NCI-H2196 (cell line): ENCODE results near the gene TMEM175.

ENCODE experiments used
- DNase-seq: peaks from one replicate; lab custom pipeline; 2025; ENCODE audit not compliant: unreplicated experiment; lab: John Stamatoyannopoulos, UW

The TMEM175 gene

DNA sequence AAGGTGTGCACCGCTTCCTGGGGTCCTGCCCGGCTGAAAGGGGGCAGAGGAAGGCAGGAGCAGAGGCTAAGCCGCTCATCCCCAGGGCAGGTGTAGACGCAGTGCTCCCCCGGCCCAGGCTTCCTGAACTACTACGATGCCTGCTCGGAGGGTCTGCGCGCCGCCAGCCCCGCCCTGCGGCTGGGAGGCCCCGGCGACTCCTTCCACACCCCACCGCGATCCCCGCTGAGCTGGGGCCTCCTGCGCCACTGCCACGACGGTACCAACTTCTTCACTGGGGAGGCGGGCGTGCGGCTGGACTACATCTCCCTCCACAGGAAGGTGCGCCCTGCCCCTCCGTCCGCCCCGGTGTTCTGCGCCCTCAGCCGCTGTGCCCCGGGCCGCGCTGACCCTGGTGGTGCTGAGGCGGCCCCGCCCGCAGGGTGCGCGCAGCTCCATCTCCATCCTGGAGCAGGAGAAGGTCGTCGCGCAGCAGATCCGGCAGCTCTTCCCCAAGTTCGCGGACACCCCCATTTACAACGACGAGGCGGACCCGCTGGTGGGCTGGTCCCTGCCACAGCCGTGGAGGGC lies 69.4 kb downstream of the TMEM175 start:
- DNase-seq, result no peak

DNA sequence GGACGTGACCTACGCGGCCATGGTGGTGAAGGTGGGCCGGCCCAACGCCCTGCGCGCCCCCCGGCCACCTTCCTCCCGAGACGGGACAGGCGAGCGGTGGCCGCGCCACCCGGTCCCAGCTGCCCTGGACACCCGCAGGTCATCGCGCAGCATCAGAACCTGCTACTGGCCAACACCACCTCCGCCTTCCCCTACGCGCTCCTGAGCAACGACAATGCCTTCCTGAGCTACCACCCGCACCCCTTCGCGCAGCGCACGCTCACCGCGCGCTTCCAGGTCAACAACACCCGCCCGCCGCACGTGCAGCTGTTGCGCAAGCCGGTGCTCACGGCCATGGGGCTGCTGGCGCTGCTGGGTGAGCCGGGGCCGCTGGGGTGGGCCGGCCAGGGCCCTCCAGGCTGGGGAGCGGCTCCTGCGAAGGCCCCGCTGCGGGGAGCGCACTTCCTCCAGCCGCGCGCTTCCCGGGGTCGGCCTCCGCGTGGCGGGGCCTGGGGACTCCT lies 69.9 kb downstream of the TMEM175 start:
- peak; percentile 6 for DNase-seq

DNA sequence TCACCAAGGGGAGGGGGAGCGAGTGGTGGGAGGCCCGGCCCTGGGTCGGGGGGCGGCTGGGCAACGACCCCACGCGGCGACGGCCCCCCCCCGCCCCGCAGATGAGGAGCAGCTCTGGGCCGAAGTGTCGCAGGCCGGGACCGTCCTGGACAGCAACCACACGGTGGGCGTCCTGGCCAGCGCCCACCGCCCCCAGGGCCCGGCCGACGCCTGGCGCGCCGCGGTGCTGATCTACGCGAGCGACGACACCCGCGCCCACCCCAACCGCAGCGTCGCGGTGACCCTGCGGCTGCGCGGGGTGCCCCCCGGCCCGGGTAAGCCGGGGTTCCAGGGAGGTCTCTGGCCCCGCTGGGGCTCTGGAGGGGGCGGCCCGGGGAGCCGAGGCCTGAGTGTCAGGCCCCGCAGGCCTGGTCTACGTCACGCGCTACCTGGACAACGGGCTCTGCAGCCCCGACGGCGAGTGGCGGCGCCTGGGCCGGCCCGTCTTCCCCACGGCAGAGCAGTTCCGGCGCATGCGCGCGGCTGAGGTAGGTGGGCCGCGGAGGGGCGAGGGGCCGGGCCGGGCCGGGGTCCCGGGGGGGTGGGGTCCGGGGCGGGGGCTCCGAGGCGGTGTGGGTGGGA lies 70.5 kb downstream of the TMEM175 start:
- DNase-seq, result no peak

DNA sequence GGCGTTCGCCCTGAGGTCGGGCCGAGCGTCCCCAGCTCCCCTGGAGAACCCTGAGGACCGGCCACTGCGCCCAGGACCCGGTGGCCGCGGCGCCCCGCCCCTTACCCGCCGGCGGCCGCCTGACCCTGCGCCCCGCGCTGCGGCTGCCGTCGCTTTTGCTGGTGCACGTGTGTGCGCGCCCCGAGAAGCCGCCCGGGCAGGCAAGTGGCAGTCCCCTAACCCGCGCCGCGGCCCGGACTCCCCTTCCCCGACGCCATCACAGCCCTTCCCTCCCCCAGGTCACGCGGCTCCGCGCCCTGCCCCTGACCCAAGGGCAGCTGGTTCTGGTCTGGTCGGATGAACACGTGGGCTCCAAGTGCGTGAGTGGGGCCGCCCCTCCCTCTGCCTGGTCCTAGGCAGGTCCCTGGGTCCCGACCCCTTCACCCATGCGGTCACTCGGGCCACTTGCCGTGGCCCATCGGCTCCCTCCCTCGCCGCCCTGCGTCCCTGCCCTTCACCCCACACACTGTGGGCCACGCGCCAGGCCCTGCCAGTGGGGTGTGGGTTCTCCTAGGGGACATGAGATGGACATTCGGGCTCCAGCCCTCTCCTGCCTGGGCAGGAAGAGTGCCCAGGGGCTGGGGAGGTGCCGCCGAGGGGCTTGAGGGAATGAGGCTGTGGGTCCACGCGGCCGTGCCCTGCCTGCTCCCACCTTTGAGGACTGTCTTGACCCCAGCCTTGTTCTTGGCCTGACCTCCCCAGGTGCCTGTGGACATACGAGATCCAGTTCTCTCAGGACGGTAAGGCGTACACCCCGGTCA lies 71.2 kb downstream of the TMEM175 start:
- no peak for DNase-seq

DNA sequence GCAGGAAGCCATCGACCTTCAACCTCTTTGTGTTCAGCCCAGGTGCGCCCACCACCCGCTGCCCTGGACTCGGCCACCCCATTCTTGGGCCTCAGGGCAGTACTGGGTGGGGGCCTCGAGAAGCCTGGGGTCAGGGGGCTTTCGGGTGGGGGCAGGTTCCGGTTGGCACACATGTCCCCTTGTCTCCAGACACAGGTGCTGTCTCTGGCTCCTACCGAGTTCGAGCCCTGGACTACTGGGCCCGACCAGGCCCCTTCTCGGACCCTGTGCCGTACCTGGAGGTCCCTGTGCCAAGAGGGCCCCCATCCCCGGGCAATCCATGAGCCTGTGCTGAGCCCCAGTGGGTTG lies 71.8 kb downstream of the TMEM175 start:
- DNase-seq, result no peak

DNA sequence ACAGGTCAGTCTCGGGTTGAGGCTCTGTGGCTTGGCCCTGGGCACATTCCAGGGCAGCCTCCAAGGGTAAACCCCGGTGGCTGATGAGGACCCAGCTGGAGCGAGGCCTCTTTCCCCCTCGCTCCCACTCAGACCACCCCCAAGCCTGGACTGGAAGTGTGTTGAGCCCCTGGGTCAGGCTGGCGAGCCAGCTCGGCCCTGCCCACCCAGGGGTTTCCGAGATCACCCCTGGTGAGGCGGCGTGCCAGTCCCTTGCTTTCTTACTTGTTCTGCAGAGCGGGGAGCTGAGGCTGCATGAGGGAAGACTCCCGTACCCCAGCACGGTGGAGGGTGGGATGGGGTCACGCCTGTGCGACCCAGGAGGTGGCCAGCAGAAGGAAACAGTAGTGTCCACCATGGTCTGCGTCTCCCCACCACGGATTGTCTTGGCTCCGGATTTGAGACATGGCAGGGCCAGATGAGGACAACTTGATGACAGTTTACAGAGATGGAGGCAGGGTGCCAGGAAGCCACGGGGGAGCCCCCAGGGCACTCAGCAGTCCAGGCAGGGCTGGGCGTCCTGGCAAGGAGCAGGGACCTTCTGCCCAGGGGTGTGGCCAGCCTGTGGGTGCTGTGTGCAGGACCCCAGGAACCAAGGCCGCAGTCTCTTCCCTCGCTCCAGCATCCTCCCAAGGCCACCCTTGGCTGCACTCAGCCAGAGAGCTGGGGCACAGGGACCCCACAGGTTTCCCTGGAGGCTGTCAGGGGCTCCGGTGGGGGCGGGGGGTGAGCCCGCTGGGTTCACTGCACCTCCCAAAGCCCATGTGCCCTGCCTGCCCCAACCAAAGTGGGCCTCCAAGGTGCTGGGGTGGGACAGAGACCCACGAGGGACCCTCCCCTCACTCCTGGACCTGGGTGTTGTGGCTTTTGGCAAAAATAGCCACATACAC lies 72.6 kb downstream of the TMEM175 start:
- DNase-seq, result no peak

DNA sequence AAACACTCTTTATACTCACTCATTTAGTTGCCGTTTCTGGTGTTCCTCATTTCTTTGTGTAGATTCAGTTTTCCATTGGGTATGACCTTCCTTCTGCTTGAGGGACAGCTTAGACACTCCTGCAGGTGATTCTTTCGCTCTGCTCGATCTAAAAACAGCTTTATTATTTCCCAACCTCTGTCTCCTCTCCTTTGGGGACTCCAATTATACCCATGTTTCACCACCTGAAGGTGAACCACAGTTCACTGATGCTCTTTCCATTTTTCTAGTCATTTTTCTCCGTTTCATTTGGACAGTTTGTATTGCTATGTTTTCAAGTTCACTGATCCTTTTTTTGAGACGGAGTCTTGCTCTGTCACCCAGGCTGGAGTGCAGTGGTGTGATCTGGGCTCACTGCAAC lies 74.6 kb downstream of the TMEM175 start:
- no peak for DNase-seq
